ENCODE data around the gene NTNG1.

DNA sequence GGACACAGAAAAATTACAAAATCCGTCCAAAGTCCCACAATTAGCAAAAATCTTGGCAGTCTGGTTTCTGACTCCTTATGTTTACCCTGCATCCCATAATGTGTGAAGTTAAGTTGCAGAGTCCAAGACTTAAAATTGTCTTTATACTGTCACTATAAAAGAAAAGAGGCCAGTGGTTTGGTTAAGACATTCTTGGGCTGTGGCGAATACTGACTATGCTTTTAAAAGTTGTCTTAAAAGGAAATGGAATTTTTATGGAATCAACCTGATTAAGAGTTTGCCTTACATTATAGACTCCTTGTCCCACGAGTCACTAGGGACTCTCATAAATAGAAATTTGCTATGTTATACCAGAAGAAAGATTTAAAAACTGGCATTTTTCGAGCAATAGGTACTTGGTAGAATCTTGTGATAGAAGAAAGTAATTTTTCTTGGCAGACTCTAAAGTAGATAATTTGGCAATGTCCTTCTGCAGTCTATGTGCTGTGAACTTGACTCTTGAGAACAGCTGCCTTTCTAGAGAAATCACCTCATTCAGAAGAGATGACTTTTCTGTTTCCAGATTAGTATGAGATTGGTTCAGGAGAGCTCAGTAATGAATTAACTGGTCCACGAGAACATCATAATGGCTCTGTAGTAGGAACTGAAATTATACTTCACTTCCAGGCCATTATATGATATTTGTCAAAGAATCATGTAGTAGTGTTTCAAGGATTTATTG, 31.8 kb downstream of the NTNG1 start:
- TF ChIP-seq POLR2A (IDR thresholded peaks at IDR 0.05), result no peak
- TF ChIP-seq, protein P1, sequence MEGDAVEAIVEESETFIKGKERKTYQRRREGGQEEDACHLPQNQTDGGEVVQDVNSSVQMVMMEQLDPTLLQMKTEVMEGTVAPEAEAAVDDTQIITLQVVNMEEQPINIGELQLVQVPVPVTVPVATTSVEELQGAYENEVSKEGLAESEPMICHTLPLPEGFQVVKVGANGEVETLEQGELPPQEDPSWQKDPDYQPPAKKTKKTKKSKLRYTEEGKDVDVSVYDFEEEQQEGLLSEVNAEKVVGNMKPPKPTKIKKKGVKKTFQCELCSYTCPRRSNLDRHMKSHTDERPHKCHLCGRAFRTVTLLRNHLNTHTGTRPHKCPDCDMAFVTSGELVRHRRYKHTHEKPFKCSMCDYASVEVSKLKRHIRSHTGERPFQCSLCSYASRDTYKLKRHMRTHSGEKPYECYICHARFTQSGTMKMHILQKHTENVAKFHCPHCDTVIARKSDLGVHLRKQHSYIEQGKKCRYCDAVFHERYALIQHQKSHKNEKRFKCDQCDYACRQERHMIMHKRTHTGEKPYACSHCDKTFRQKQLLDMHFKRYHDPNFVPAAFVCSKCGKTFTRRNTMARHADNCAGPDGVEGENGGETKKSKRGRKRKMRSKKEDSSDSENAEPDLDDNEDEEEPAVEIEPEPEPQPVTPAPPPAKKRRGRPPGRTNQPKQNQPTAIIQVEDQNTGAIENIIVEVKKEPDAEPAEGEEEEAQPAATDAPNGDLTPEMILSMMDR (IDR thresholded peaks at IDR 0.05), result no peak

Measured in ovary (tissue), 3 donors.